OCI-LY1 (cell line): ENCODE measurements around the gene OSBPL3.

Experiments used
- H2AFZ ChIP-seq: fragments of 200-600 bp; sonication (generic), shearing (Covaris generic); 2 replicates; pipeline ENCODE4 v1.6.0; 2014; ENCODE audit warnings: antibody characterized with exemption, mild to moderate bottlenecking, low read length
- H3F3A ChIP-seq: fragments of 200-600 bp; sonication (generic), shearing (Covaris generic); 2 replicates; pipeline ENCODE4 v1.6.0; 2014; ENCODE audit warnings: mild to moderate bottlenecking, antibody characterized with exemption, low read length, moderate library complexity; ENCODE audit not compliant: insufficient read depth
- H3K27ac ChIP-seq: fragments of 200-600 bp; sonication (generic); 2 replicates; pipeline ENCODE4 v1.5.1; 2014; ENCODE audit warnings: low read length, mixed run types, mild to moderate bottlenecking, low read depth; ENCODE audit not compliant: poor library complexity, severe bottlenecking
- H3K27me3 ChIP-seq: fragments of 200-600 bp; sonication (generic); 2 replicates; pipeline ENCODE4 v1.6.0; 2014; ENCODE audit warnings: antibody characterized with exemption, mild to moderate bottlenecking, low read length, moderate library complexity; ENCODE audit not compliant: insufficient read depth
- H3K36me3 ChIP-seq: fragments of 200-600 bp; sonication (generic); 2 replicates; pipeline ENCODE4 v1.6.1; 2014; ENCODE audit warnings: mild to moderate bottlenecking, antibody characterized with exemption, low read length, moderate library complexity, mixed read lengths; ENCODE audit not compliant: insufficient read depth
- H3K4me1 ChIP-seq: fragments of 200-600 bp; sonication (generic); 2 replicates; pipeline ENCODE4 v1.5.1; 2014; ENCODE audit warnings: mild to moderate bottlenecking, low read length, moderate library complexity; ENCODE audit not compliant: insufficient read depth, severe bottlenecking
- H3K4me2 ChIP-seq: fragments of 200-600 bp; sonication (generic), shearing (Covaris generic); 2 replicates; pipeline ENCODE4 v1.6.1; 2014; ENCODE audit warnings: low read length
- H3K4me3 ChIP-seq: fragments of 200-600 bp; sonication (generic); 2 replicates; pipeline ENCODE4 v1.5.1; 2014; ENCODE audit warnings: low read length, low read depth, mild to moderate bottlenecking, mixed read lengths; ENCODE audit not compliant: poor library complexity, severe bottlenecking
- H3K79me2 ChIP-seq: fragments of 200-600 bp; shearing (Covaris generic); 2 replicates; pipeline ENCODE4 v1.6.1; 2016; ENCODE audit warnings: mixed run types, low read length, mixed read lengths; ENCODE audit not compliant: insufficient read depth
- H3K9ac ChIP-seq: fragments of 200-600 bp; sonication (generic), shearing (Covaris generic); 2 replicates; pipeline ENCODE4 v1.6.1; 2014; ENCODE audit warnings: mild to moderate bottlenecking, low read length, mixed read lengths
- H3K9me2 ChIP-seq: fragments of 200-600 bp; sonication (generic), shearing (Covaris generic); 2 replicates; pipeline ENCODE4 v1.6.1; 2014; ENCODE audit warnings: low read depth, mild to moderate bottlenecking, low read length, mixed read lengths
- H3K9me3 ChIP-seq: fragments of 200-600 bp; shearing (Covaris generic); 2 replicates; pipeline ENCODE4 v1.6.1; 2014; ENCODE audit warnings: low read length, mixed read lengths
- H4K20me1 ChIP-seq: fragments of 200-600 bp; sonication (generic), shearing (Covaris generic); 2 replicates; pipeline ENCODE4 v1.6.0; 2016; ENCODE audit warnings: mild to moderate bottlenecking, low read length; ENCODE audit not compliant: insufficient read depth
- EZH2 ChIP-seq: fragments of 200-600 bp; sonication (generic), shearing (Covaris generic); IDR thresholded peaks from 2 replicates; pipeline ENCODE4 v1.8.0; 2017; ENCODE audit warnings: borderline replicate concordance, mixed run types, mild to moderate bottlenecking, antibody characterized with exemption, low read length, moderate library complexity, mixed read lengths
- TF ChIP-seq, protein P1 (sequence below): fragments of 200-600 bp; sonication (generic), shearing (Covaris generic); IDR thresholded peaks from 2 replicates; pipeline ENCODE4 v1.5.1; 2017; ENCODE audit warnings: mild to moderate bottlenecking, antibody characterized with exemption, low read length, moderate library complexity, mixed read lengths

OSBPL3 gene

DNA sequence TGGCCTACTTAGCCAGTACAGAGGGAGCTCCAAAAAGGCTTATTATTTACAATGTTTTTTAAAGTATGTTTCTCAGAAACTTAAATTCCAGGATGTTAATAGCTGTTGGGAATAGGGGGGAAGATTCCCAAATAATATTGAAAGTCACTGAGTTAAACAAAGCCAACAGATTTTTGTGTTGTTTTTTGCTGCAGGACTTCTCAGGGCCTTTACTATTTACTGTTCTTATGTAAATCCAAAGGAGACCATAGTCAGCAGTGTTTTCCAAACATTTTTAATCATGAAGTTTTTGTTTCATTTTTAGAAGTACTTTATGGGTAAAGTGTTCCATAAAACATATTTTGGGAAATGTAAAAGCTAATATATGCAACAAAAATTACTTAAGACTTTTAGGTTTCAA lies 122.4 kb downstream of the OSBPL3 start:
- Histone ChIP-seq H4K20me1 (no peaks in the 10 kb centered on the region), H3K4me3 (no peak overlapping the region), H3F3A (no peaks in the 10 kb centered on the region), H3K79me2 (no peaks in the 10 kb centered on the region), H3K9me2 (no peaks in the 10 kb centered on the region), H3K36me3 (peaks cover 99% of the 10 kb centered on the region), H2AFZ (no peak overlapping the region), H3K9ac (no peak overlapping the region), H3K4me1 (no peaks in the 10 kb centered on the region), H3K9me3 (peaks cover 4% of the 10 kb centered on the region; the same call in 1 of the 2 replicates), H3K27me3 (no peaks in the 10 kb centered on the region), H3K4me2 (no peak overlapping the region), H3K27ac (no peak overlapping the region)
- no peak for TF ChIP-seq EZH2
- TF ChIP-seq, protein P1, sequence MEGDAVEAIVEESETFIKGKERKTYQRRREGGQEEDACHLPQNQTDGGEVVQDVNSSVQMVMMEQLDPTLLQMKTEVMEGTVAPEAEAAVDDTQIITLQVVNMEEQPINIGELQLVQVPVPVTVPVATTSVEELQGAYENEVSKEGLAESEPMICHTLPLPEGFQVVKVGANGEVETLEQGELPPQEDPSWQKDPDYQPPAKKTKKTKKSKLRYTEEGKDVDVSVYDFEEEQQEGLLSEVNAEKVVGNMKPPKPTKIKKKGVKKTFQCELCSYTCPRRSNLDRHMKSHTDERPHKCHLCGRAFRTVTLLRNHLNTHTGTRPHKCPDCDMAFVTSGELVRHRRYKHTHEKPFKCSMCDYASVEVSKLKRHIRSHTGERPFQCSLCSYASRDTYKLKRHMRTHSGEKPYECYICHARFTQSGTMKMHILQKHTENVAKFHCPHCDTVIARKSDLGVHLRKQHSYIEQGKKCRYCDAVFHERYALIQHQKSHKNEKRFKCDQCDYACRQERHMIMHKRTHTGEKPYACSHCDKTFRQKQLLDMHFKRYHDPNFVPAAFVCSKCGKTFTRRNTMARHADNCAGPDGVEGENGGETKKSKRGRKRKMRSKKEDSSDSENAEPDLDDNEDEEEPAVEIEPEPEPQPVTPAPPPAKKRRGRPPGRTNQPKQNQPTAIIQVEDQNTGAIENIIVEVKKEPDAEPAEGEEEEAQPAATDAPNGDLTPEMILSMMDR = no peak

DNA sequence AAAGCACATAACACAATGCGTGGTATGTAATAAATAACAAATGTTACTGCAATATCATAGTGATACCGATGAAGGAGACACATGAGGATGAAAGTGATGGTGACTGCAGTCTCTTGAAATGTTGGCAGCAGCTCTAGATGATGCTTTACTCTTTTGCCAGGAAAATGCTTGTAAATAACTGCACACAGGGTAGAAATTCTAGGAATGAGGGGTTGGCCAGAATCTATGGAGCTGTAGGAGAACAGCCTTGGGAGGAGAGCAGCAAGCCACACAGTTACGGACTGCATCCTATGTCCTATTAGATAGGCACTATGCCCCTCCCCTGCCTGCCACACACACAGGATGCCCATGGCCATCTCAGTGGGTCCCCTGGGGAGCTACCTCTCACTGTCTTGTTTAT lies 125.1 kb downstream of the OSBPL3 start:
- no peaks in the 10 kb centered on the region for H3K9me2 ChIP-seq
- H3K79me2 ChIP-seq = no peaks in the 10 kb centered on the region
- H3K36me3 ChIP-seq = peaks cover 99% of the 10 kb centered on the region
- no peak overlapping the region for H2AFZ ChIP-seq
- H3K9me3 ChIP-seq = no peaks in the 10 kb centered on the region
- H3K27ac ChIP-seq = no peak overlapping the region
- H4K20me1 ChIP-seq = no peaks in the 10 kb centered on the region
- H3K4me2 ChIP-seq = no peak overlapping the region
- no peak overlapping the region for H3K4me3 ChIP-seq
- TF ChIP-seq EZH2 = no peak
- TF ChIP-seq, protein P1 = no peak
- no peak overlapping the region for H3K9ac ChIP-seq
- no peaks in the 10 kb centered on the region for H3F3A ChIP-seq
- peaks cover 17% of the 10 kb centered on the region for H3K4me1 ChIP-seq
- H3K27me3 ChIP-seq = no peaks in the 10 kb centered on the region

DNA sequence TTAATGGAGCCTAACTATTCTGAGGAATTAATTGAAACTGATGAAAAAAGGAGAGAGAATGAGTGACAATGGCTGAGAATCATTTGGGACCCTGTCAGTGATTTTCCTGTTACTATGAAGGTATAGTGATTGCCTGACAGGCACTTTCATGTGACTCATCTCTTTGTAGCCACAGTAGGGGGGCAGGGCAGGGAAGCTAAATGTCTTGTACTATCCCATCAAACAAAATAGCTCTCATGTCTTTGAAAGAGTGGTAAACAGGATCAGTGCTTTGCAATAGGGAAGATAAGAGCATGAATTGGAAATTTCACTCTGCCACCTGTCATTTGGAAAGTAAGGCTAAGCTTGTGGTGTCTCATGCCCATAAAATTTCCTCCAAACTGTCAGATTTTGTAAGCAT lies 128.2 kb downstream of the OSBPL3 start:
- H4K20me1 ChIP-seq = no peaks in the 10 kb centered on the region
- no peak for TF ChIP-seq EZH2
- TF ChIP-seq, protein P1 = no peak
- peaks cover 17% of the 10 kb centered on the region for H3F3A ChIP-seq
- H3K4me1 ChIP-seq = peaks cover 47% of the 10 kb centered on the region
- no peak overlapping the region for H3K4me3 ChIP-seq
- H3K9me3 ChIP-seq = no peaks in the 10 kb centered on the region
- H3K27ac ChIP-seq = peak overlapping the region; percentile 40
- no peak overlapping the region for H2AFZ ChIP-seq
- H3K79me2 ChIP-seq = no peaks in the 10 kb centered on the region
- peaks cover 82% of the 10 kb centered on the region for H3K36me3 ChIP-seq
- H3K27me3 ChIP-seq = no peaks in the 10 kb centered on the region
- no peaks in the 10 kb centered on the region for H3K9me2 ChIP-seq
- H3K4me2 ChIP-seq = no peak overlapping the region
- H3K9ac ChIP-seq = no peak overlapping the region
